B cell (primary cell): ENCODE results near the gene SLC20A1.
A peak's percentile ranks its signal among the peaks of the same experiment; 100 is the strongest.

Experiments
- CTCF ChIP-seq: fragments of 200-600 bp; IDR thresholded peaks from one replicate; pipeline ENCODE4 v1.8.0; 2022; ENCODE audit warnings: antibody characterized with exemption, mild to moderate bottlenecking
- EZH2 ChIP-seq: IDR thresholded peaks from 2 replicates; pipeline ENCODE4 v1.6.1; 2012; ENCODE audit warnings: borderline replicate concordance, low read depth, mild to moderate bottlenecking, moderate library complexity, low read length; ENCODE audit not compliant: insufficient read depth, poor library complexity, severe bottlenecking

DNA sequence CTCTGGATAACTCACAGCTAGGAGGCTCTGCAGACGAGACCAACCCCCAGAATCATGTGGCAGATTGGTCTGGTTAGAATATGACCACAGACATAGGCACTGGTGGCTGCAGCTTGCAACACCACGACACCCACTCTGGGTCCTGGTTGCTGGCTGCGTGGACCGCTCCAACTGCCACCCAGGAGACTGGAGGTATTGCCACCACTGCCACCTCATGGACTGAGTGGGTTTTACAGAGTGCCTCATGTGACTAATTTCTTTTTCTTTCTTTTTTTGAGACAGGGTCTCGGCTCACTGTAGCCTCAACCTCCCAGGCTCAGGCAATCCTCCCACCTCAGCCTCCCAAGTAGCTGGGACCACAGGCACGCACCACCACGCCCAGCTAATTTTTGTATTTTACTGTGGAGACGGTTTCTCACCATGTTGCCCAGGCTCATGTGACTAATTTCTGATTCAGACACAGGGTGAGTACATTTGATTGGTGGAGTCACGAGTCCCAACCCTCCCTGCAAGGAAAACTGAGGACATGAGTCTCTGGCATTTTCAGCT is 45.2 kb downstream of the SLC20A1 start:
- TF ChIP-seq CTCF (peak; percentile 71), EZH2 (no peak)
